GM12874 (cell line): ENCODE results near the gene SLC28A1.

Experiments
- TF ChIP-seq, protein P1 (sequence below): IDR thresholded peaks from 2 replicates; pipeline ENCODE4 v1.5.1; 2011; ENCODE audit warnings: low read depth, mild to moderate bottlenecking, control low read depth, low read length, moderate library complexity; ENCODE audit not compliant: insufficient read depth

SLC28A1 gene, protein sequence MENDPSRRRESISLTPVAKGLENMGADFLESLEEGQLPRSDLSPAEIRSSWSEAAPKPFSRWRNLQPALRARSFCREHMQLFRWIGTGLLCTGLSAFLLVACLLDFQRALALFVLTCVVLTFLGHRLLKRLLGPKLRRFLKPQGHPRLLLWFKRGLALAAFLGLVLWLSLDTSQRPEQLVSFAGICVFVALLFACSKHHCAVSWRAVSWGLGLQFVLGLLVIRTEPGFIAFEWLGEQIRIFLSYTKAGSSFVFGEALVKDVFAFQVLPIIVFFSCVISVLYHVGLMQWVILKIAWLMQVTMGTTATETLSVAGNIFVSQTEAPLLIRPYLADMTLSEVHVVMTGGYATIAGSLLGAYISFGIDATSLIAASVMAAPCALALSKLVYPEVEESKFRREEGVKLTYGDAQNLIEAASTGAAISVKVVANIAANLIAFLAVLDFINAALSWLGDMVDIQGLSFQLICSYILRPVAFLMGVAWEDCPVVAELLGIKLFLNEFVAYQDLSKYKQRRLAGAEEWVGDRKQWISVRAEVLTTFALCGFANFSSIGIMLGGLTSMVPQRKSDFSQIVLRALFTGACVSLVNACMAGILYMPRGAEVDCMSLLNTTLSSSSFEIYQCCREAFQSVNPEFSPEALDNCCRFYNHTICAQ

DNA sequence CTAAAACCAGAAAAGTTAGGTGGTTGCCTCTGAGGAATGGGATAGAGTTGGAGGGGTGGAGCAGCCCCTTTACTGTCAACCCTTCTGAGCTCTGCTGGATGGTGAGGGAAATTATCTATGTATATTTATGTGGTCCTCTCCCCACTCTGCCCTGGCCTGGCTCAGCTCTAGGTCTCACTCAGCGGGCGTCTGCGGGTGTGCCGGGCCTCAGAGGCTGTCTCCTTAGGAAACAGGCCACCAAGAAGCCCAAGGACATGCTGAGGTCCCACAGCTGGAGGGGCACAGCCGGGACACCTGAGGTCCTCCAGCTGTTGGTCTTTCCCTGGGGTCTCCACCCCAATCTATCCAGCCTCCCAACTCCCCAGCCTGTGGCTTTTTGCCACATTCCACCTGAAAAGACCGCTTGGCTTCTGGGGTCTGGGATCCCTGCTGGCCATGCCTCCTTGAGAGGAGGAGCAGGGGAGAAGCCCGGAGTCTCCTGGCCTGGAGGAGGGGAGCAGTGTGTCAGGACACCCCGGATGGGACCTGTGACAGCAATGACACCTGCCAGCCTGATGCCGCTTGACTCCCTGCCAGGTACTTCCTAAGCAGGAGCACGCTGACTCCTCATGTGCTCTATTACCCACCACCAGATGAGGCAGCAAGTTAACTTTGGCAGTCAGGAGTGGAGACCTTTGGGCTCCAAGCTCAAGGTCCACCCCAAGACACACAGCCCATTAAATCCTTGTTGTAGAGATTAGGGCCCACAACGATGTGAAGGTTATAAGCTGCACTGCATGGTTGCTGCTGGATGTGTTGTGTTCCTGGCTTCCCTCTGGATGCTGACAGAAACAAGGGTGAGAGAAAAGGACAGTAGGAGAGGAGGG lies at the start of gene SLC28A1:
TSS of gene SLC28A1 (plus strand) at position 747 of the 866 bp plus-strand sequence. CDS start 3,099 bp downstream, outside the sequence.
- TF ChIP-seq, protein P1, sequence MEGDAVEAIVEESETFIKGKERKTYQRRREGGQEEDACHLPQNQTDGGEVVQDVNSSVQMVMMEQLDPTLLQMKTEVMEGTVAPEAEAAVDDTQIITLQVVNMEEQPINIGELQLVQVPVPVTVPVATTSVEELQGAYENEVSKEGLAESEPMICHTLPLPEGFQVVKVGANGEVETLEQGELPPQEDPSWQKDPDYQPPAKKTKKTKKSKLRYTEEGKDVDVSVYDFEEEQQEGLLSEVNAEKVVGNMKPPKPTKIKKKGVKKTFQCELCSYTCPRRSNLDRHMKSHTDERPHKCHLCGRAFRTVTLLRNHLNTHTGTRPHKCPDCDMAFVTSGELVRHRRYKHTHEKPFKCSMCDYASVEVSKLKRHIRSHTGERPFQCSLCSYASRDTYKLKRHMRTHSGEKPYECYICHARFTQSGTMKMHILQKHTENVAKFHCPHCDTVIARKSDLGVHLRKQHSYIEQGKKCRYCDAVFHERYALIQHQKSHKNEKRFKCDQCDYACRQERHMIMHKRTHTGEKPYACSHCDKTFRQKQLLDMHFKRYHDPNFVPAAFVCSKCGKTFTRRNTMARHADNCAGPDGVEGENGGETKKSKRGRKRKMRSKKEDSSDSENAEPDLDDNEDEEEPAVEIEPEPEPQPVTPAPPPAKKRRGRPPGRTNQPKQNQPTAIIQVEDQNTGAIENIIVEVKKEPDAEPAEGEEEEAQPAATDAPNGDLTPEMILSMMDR, result no peak

DNA sequence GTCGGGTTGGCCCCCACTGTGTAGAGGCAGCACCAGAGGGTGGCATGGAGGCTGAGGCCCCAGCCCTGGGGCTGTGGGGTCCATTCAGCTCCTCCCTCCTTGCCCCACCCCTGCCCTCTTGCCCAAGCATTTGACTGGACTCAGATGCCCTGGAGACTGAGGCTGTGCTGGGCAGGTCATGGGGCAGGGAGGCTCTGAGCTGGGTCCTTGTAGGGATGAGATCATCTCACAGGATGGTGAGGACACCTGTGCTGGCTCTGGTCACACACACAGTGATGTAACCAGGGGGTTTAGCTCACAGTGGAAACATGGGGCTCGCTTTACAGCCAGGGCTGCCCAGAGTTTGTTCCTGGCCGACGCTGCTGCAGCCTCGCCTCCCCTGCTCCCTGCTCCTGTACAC lies 49.5 kb upstream of the SLC28A1 start:
- TF ChIP-seq, protein P1, result no peak

DNA sequence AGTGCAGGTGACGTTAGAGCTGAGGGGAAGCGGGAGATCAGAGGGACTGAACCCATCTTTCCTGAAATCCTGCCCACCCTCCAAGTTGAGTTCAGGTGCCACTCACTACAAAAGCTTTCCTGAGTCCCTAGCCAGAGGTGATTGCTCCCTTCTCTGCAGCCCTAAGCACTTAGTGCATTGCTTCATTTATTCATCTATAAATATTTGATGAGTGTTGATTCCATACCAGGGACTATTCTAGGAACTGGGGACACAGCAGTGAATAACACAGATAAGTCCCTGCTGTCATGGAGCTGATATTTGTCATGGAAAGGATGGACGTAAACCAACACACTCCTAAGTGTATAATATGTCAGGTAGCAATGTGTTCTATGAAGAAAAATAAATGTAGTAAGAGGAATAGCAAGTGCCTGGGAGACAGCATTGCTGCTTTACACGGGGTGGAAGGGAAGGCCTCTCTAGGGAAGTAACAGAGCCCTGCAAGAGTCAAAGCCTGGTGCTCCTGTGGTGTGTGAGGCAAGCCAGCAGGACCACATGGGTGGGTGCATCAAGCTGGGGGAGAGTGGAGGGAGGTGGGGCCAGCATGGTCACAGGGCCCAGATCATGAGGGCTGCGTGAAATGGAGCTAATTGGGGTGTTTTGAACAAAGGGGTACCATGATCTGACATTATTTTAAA lies 48.7 kb upstream of the SLC28A1 start:
- TF ChIP-seq, protein P1, result no peak

DNA sequence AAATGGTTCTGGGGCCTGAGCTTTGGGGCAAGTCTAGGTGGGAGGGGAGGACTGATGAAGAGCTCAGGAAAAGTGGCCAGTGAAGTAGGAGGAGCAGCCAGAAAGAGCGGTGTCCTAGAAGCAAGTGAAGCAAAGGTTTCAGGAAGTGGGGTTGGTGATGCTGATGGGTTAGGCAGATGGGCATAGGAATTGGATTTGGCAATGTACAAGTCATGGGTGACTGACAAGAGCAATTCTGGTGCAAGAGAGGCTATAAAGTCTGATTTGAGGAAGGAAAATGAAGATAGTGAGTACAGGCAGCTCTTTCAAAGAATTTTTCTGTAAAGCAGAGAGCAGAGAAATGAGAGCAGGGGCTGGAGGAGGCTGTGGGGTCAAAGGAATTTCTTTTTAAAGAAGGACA lies 47.6 kb upstream of the SLC28A1 start:
- TF ChIP-seq, protein P1, result no peak

DNA sequence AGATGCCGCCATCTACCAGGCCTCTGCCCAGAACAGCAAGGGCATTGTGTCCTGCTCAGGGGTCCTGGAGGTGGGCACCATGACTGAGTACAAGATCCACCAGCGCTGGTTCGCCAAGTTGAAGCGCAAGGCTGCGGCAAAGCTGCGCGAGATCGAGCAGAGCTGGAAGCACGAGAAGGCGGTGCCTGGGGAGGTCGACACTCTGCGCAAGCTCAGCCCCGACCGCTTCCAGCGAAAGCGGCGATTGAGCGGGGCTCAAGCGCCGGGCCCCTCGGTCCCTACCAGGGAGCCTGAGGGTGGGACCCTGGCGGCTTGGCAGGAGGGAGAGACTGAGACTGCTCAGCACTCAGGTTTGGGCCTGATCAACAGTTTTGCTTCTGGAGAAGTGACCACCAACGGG lies 44.7 kb upstream of the SLC28A1 start:
- TF ChIP-seq, protein P1, result no peak

DNA sequence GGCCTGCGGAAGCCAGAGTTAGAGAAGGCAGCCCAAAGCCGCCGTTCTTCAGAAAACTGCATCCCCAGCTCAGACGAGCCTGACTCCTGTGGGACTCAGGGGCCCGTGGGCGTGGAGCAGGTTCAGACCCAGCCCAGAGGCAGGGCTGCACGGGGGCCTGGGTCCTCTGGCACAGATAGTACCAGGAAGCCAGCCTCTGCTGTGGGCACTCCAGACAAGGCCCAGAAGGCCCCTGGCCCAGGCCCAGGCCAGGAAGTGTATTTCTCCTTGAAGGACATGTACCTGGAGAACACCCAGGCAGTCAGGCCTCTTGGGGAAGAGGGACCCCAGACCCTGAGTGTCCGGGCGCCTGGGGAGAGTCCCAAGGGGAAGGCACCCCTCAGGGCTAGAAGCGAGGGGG lies 44.2 kb upstream of the SLC28A1 start:
- TF ChIP-seq, protein P1, result no peak
